SU-DHL-6 (cell line): ENCODE results near the gene DCDC2.

Experiments
- EZH2phosphoT487 ChIP-seq: fragments of 200-600 bp; sonication (generic), shearing (Covaris generic); conservative IDR thresholded peaks from 2 replicates; pipeline ENCODE4 v1.6.1; 2018; ENCODE audit warnings: mild to moderate bottlenecking, antibody characterized with exemption, low read length, moderate library complexity, mixed read lengths
- TF ChIP-seq, protein P1 (sequence below): fragments of 200-600 bp; sonication (generic); IDR thresholded peaks from one replicate; pipeline ENCODE4 v1.5.1; 2017; ENCODE audit warnings: antibody characterized with exemption, mild to moderate bottlenecking, low read length, moderate library complexity; ENCODE audit not compliant: insufficient read depth, poor library complexity, severe bottlenecking

GRCh38 chr6:24251339-24251738 is 106.5 kb downstream of the DCDC2 start:
- TF ChIP-seq, protein P1, sequence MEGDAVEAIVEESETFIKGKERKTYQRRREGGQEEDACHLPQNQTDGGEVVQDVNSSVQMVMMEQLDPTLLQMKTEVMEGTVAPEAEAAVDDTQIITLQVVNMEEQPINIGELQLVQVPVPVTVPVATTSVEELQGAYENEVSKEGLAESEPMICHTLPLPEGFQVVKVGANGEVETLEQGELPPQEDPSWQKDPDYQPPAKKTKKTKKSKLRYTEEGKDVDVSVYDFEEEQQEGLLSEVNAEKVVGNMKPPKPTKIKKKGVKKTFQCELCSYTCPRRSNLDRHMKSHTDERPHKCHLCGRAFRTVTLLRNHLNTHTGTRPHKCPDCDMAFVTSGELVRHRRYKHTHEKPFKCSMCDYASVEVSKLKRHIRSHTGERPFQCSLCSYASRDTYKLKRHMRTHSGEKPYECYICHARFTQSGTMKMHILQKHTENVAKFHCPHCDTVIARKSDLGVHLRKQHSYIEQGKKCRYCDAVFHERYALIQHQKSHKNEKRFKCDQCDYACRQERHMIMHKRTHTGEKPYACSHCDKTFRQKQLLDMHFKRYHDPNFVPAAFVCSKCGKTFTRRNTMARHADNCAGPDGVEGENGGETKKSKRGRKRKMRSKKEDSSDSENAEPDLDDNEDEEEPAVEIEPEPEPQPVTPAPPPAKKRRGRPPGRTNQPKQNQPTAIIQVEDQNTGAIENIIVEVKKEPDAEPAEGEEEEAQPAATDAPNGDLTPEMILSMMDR, result no peak
- TF ChIP-seq EZH2phosphoT487, result no peak
